Smooth muscle cell (in vitro differentiated cells): ENCODE measurements around the gene IPO5. TPM values are rescaled to one million over a fixed set of nuclear protein-coding genes. Genes with fewer than 3 reads are reported as not detected.
"Not testable (repeated sequence)": the region's sequence is repeated elsewhere in the genome, so short reads cannot be mapped to it uniquely, and the experiment has no call there.

Experiments used
- DNase-seq: peaks from one replicate; lab custom pipeline; 2025; ENCODE audit not compliant: unreplicated experiment; lab: John Stamatoyannopoulos, UW
- H2AFZ ChIP-seq: fragments of 200-600 bp; sonication (generic); 2 replicates; pipeline ENCODE4 v1.6.0; 2016; ENCODE audit warnings: antibody characterized with exemption, low read depth, mild to moderate bottlenecking
- H3F3A ChIP-seq: fragments of 200-600 bp; sonication (generic); 2 replicates; pipeline ENCODE4 v1.6.0; 2017; ENCODE audit warnings: antibody characterized with exemption, low read depth
- H3K27ac ChIP-seq: fragments of 200-600 bp; sonication (generic); 2 replicates; pipeline ENCODE4 v1.5.1; 2016; ENCODE audit warnings: low read depth, mild to moderate bottlenecking
- H3K27me3 ChIP-seq: fragments of 200-600 bp; sonication (generic); 2 replicates; pipeline ENCODE4 v1.6.1; 2016; ENCODE audit warnings: low read depth, mild to moderate bottlenecking
- H3K36me3 ChIP-seq: fragments of 200-600 bp; sonication (generic); 2 replicates; pipeline ENCODE4 v1.5.1; 2016; ENCODE audit warnings: low read depth
- H3K4me1 ChIP-seq: fragments of 200-600 bp; sonication (generic); 2 replicates; pipeline ENCODE4 v1.5.1; 2016; ENCODE audit warnings: low read depth
- H3K4me2 ChIP-seq: fragments of 200-600 bp; sonication (generic); 2 replicates; pipeline ENCODE4 v1.6.0; 2016; ENCODE audit warnings: mild to moderate bottlenecking
- H3K4me3 ChIP-seq: fragments of 200-600 bp; sonication (generic); 2 replicates; pipeline ENCODE4 v1.5.1; 2016; ENCODE audit warnings: mild to moderate bottlenecking
- H3K79me2 ChIP-seq: fragments of 200-600 bp; sonication (generic); 2 replicates; pipeline ENCODE4 v1.6.0; 2016; ENCODE audit warnings: low read depth, mild to moderate bottlenecking
- H3K9ac ChIP-seq: fragments of 200-600 bp; sonication (generic); 2 replicates; pipeline ENCODE4 v1.6.0; 2016; ENCODE audit warnings: low read depth
- H3K9me3 ChIP-seq: fragments of 200-600 bp; sonication (generic); replicated peaks from 2 replicates; pipeline ENCODE4 v1.5.1; 2016; ENCODE audit warnings: low read depth
- H4K20me1 ChIP-seq: fragments of 200-600 bp; sonication (generic); 2 replicates; pipeline ENCODE4 v1.6.0; 2016; ENCODE audit warnings: low read depth
- CTCF ChIP-seq: fragments of 200-600 bp; sonication (generic); IDR thresholded peaks from 2 replicates; pipeline ENCODE4 v1.5.1; 2017; ENCODE audit warnings: borderline replicate concordance, mild to moderate bottlenecking, antibody characterized with exemption; ENCODE audit not compliant: insufficient read depth, poor library complexity, severe bottlenecking
- WGBS: methylation state at CpG from one replicate; pipeline ENCODE4 v1.1.7; 2016; ENCODE audit warnings: low lambda C conversion rate; 5-methylcytosine and 5-hydroxymethylcytosine counted together
- polyA plus RNA-seq: library from polyadenylated mRNA; unstranded; fragments of >200 nt; fragmentation: Nextera tagmentation; extraction: Ambion mirVana; gene quantifications from 2 replicates; pipeline ENCODE4 v1.2.1, GENCODE V29; 2016
- total RNA-seq: library from RNA; depleted of rRNA; stranded (reverse); fragments of >200 nt; gene quantifications from 2 replicates; pipeline ENCODE4 v1.2.3, GENCODE V29; 2014

Gene IPO5
- total and polyA plus RNA-seq, 2 experiments from 2014 or later = 42.9 to 78.6 TPM

- H2AFZ ChIP-seq = no peak overlapping the region
- no peak overlapping the region for H3K9ac ChIP-seq
- H3K9me3 ChIP-seq = no peaks in the 10 kb centered on the region
- no peak overlapping the region for H3K4me2 ChIP-seq
- peaks cover 22% of the 10 kb centered on the region for H3K4me1 ChIP-seq
- H3K27ac ChIP-seq = no peak overlapping the region
- no peak for DNase-seq
- H3K4me3 ChIP-seq = no peak overlapping the region
- peaks cover 57% of the 10 kb centered on the region for H3K79me2 ChIP-seq
- peaks cover 31% of the 10 kb centered on the region for H4K20me1 ChIP-seq
- H3F3A ChIP-seq = no peaks in the 10 kb centered on the region
- H3K27me3 ChIP-seq = no peaks in the 10 kb centered on the region
- no peak for TF ChIP-seq CTCF
- H3K36me3 ChIP-seq = peaks cover 19% of the 10 kb centered on the region
Observed at GRCh38 chr13:97982286-97982685, 28.8 kb downstream of the IPO5 start.

- no peak for DNase-seq
- Histone ChIP-seq H3K9ac (no peak overlapping the region), H3K4me1 (no peaks in the 10 kb centered on the region), H3F3A (no peaks in the 10 kb centered on the region), H3K4me3 (no peak overlapping the region), H3K4me2 (no peak overlapping the region), H2AFZ (no peak overlapping the region), H4K20me1 (peaks cover 7% of the 10 kb centered on the region), H3K79me2 (peaks cover 12% of the 10 kb centered on the region), H3K36me3 (peaks cover 46% of the 10 kb centered on the region), H3K27ac (no peak overlapping the region), H3K27me3 (no peaks in the 10 kb centered on the region), H3K9me3 (no peaks in the 10 kb centered on the region)
- WGBS = 96% methylated on average over 3 of the region's 3 CpGs
- no peak for TF ChIP-seq CTCF
Observed at GRCh38 chr13:97986835-97987234, 33.4 kb downstream of the IPO5 start.

- Histone ChIP-seq H3K9ac (no peak overlapping the region), H3K4me3 (no peak overlapping the region), H3K27ac (no peak overlapping the region), H3K9me3 (no peaks in the 10 kb centered on the region), H3K27me3 (no peaks in the 10 kb centered on the region), H4K20me1 (no peaks in the 10 kb centered on the region), H3F3A (no peaks in the 10 kb centered on the region), H3K79me2 (no peaks in the 10 kb centered on the region), H3K4me1 (peaks cover 5% of the 10 kb centered on the region), H2AFZ (no peak overlapping the region), H3K36me3 (peaks cover 30% of the 10 kb centered on the region), H3K4me2 (no peak overlapping the region)
- TF ChIP-seq CTCF = no peak
- DNase-seq = no peak
- 98% methylated on average over 2 of the region's 2 CpGs for WGBS
Observed at GRCh38 chr13:97999653-98000052, 46.2 kb downstream of the IPO5 start.

GRCh38 chr13:98004107-98004506 is 50.6 kb downstream of the IPO5 start:
- H2AFZ ChIP-seq = no peak overlapping the region
- H3K4me3 ChIP-seq = no peak overlapping the region
- 35% methylated on average over 3 of the region's 3 CpGs for WGBS
- no peak for DNase-seq
- no peaks in the 10 kb centered on the region for H3F3A ChIP-seq
- H3K27me3 ChIP-seq = no peaks in the 10 kb centered on the region
- H3K79me2 ChIP-seq = no peaks in the 10 kb centered on the region
- no peaks in the 10 kb centered on the region for H4K20me1 ChIP-seq
- peak overlapping the region; percentile 27 for H3K4me2 ChIP-seq
- H3K27ac ChIP-seq = peak overlapping the region; percentile 26
- TF ChIP-seq CTCF = no peak
- no peaks in the 10 kb centered on the region for H3K9me3 ChIP-seq
- peaks cover 51% of the 10 kb centered on the region for H3K36me3 ChIP-seq
- H3K9ac ChIP-seq = no peak overlapping the region
- peaks cover 5% of the 10 kb centered on the region for H3K4me1 ChIP-seq

- not testable (repeated sequence) for H2AFZ ChIP-seq, H3K9ac ChIP-seq, H3F3A ChIP-seq, H3K27ac ChIP-seq, H4K20me1 ChIP-seq, H3K27me3 ChIP-seq, H3K79me2 ChIP-seq, DNase-seq, H3K4me1 ChIP-seq, H3K9me3 ChIP-seq, H3K4me2 ChIP-seq, H3K4me3 ChIP-seq
- 90% methylated on average over 8 of the region's 8 CpGs for WGBS
- peaks cover 50% of the 10 kb centered on the region for H3K36me3 ChIP-seq
Observed at GRCh38 chr13:98004997-98005396, 51.5 kb downstream of the IPO5 start.
